CD14-positive monocyte (primary cell): ENCODE measurements around the gene NUDT6. TPM values are rescaled to one million over a fixed set of nuclear protein-coding genes. Genes with fewer than 3 reads are reported as not detected.

Source experiments
- DNase-seq, 3 donors: peaks; one replicate each; pipeline ENCODE4 v3.0.0-alpha.2; 2011 to 2022
- H2AFZ ChIP-seq: 2 replicates; pipeline ENCODE4 v1.6.0; 2012; ENCODE audit warnings: mild to moderate bottlenecking, low read depth, low read length, inconsistent platforms; ENCODE audit not compliant: insufficient read depth, poor library complexity, severe bottlenecking
- H3K27ac ChIP-seq, 2 donors: 1 replicate in 1 of 2; 2 replicates in 1 of 2; pipeline ENCODE4 v1.5.1; 2012 to 2013; ENCODE audit warnings: low read length in 2 of 2, control low read depth in 1 of 2, inconsistent platforms in 1 of 2, low read depth in 1 of 2, mild to moderate bottlenecking in 1 of 2
- H3K27me3 ChIP-seq, 2 donors: one replicate each; pipeline versions ENCODE4 v1.6.0 to v1.6.1; 2011 to 2013; ENCODE audit warnings: low read length in 2 of 2; ENCODE audit not compliant: control insufficient read depth in 2 of 2, insufficient read depth in 2 of 2
- H3K36me3 ChIP-seq, 2 donors: replicated peaks in 1 of 2; 1 replicate in 1 of 2; 2 replicates in 1 of 2; pipeline versions ENCODE4 v1.5.1 to v1.6.1; 2012 to 2013; ENCODE audit warnings: low read length in 2 of 2, control low read depth in 1 of 2, inconsistent platforms in 1 of 2, mild to moderate bottlenecking in 1 of 2; ENCODE audit not compliant: insufficient read depth in 2 of 2, control insufficient read depth in 1 of 2
- H3K4me1 ChIP-seq, 2 donors: 1 replicate in 1 of 2; 2 replicates in 1 of 2; pipeline versions ENCODE4 v1.5.1 to v1.6.1; 2012 to 2013; ENCODE audit warnings: low read length in 2 of 2, control low read depth in 1 of 2, inconsistent platforms in 1 of 2, mild to moderate bottlenecking in 1 of 2, moderate library complexity in 1 of 2; ENCODE audit not compliant: insufficient read depth in 2 of 2, control insufficient read depth in 1 of 2
- H3K4me2 ChIP-seq: replicated peaks from 2 replicates; pipeline ENCODE3; 2012; ENCODE audit warnings: low read length, moderate library complexity, mild to moderate bottlenecking; ENCODE audit not compliant: poor library complexity, severe bottlenecking; ENCODE audit errors: extremely low read depth
- H3K4me3 ChIP-seq, 3 experiments: fragments of 200-600 bp in 1 of 3; sonication (generic) in 1 of 3; replicated peaks in 1 of 3; 1 replicate in 2 of 3; 2 replicates in 1 of 3; pipeline ENCODE4 v1.5.1; 2011 to 2013; ENCODE audit warnings: low read length in 3 of 3, mild to moderate bottlenecking in 3 of 3, control low read depth in 2 of 3, low read depth in 2 of 3, inconsistent platforms in 1 of 3, moderate library complexity in 1 of 3
- H3K79me2 ChIP-seq: 2 replicates; pipeline ENCODE4 v1.6.0; 2012; ENCODE audit warnings: mild to moderate bottlenecking, control low read depth, inconsistent platforms, low read length, moderate library complexity; ENCODE audit not compliant: insufficient read depth
- H3K9ac ChIP-seq: 2 replicates; pipeline ENCODE4 v1.6.0; 2017; ENCODE audit warnings: low read length, mild to moderate bottlenecking; ENCODE audit not compliant: insufficient read depth, poor library complexity, severe bottlenecking
- H3K9me3 ChIP-seq, 2 donors: replicated peaks in 1 of 2; 1 replicate in 1 of 2; 2 replicates in 1 of 2; pipeline versions ENCODE4 v1.5.1 to v1.6.1; 2012 to 2013; ENCODE audit warnings: low read length in 2 of 2, control low read depth in 1 of 2; ENCODE audit not compliant: control insufficient read depth in 1 of 2, insufficient read depth in 1 of 2
- H4K20me1 ChIP-seq: 2 replicates; pipeline ENCODE4 v1.6.0; 2012; ENCODE audit warnings: mild to moderate bottlenecking, low read length, control low read depth, moderate library complexity; ENCODE audit not compliant: insufficient read depth
- H3K27ac Mint-ChIP-seq, 7 donors: one replicate each; pipeline ENCODE4 v1.8.0; 2020; ENCODE audit warnings: mild to moderate bottlenecking in 7 of 7, mixed read lengths in 7 of 7, moderate library complexity in 6 of 7, inconsistent platforms in 2 of 7
- H3K27me3 Mint-ChIP-seq, 3 donors: one replicate each; pipeline ENCODE4 v1.8.0; 2021 to 2022; ENCODE audit warnings: low read depth in 3 of 3, mild to moderate bottlenecking in 3 of 3, mixed read lengths in 3 of 3, moderate library complexity in 3 of 3, inconsistent platforms in 1 of 3
- H3K36me3 Mint-ChIP-seq, 2 donors: one replicate each; pipeline ENCODE4 v1.8.0; 2020; ENCODE audit warnings: mixed read lengths in 2 of 2, inconsistent platforms in 1 of 2, mild to moderate bottlenecking in 1 of 2
- H3K4me1 Mint-ChIP-seq: one replicate; pipeline ENCODE4 v1.8.0; 2020; ENCODE audit warnings: mild to moderate bottlenecking, mixed read lengths
- H3K4me3 Mint-ChIP-seq, 2 donors: one replicate each; pipeline ENCODE4 v1.8.0; 2020; ENCODE audit warnings: mild to moderate bottlenecking in 2 of 2, mixed read lengths in 2 of 2, moderate library complexity in 1 of 2
- H3K9me3 Mint-ChIP-seq, 7 donors: one replicate each; pipeline ENCODE4 v1.8.0; 2020 to 2022; ENCODE audit warnings: mixed read lengths in 7 of 7, mild to moderate bottlenecking in 6 of 7, moderate library complexity in 6 of 7, inconsistent platforms in 2 of 7
- WGBS: methylation state at CpG from one replicate; pipeline ENCODE4 v1.1.5; 2013; ENCODE audit warnings: missing lambda C conversion rate; ENCODE audit not compliant: insufficient coverage; 5-methylcytosine and 5-hydroxymethylcytosine counted together
- intact Hi-C, 2 donors: fragments of 100-400 bp; cut with micrococcal nuclease; formaldehyde crosslinking; loops; one replicate each; pipeline versions ENCODE4 v1.15.0 to v1.15.1; 2023
- polyA plus RNA-seq, 3 donors: library from polyadenylated mRNA; depleted of rRNA in 1 of 3; unstranded in 2 of 3; stranded (reverse) in 1 of 3; fragments of 300-500 nt in 2 of 3; fragments of >200 nt in 1 of 3; fragmentation: Illumina TruSeq in 2 of 3; gene quantifications; 1 replicate in 2 of 3; 2 replicates in 1 of 3; pipeline ENCODE4 v1.2.3, GENCODE V29; 2012 to 2021
- TF ChIP-seq, protein P1 (sequence below): fragments of 200-600 bp; IDR thresholded peaks from one replicate; pipeline ENCODE4 v1.8.0; 2022; ENCODE audit warnings: antibody characterized with exemption, mild to moderate bottlenecking

NUDT6 gene
- polyA plus RNA-seq, 3 donors, result 1.6 to 1.9 (median 1.6) TPM

DNA sequence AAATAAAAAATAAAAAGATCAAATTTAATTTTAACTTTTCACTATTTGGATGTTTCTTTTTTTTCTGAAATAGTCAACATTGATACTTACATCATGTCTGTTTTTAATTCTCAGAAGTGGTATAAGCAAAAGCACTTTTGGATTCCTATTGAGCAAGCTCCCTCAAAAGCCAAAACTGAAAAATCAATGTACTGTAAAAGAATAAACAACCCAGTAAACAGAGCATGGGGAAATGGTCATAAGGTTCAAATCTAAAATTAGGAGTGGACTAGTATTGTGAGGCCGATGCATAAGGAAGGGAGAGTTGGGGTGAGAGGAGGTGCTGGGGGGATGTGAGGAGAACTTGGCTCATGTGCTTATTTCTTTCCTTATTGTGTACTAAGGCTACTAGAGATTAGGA lies 37.9 kb downstream of the NUDT6 start:
- H3K4me3 Mint-ChIP-seq, result no peak overlapping the region
- H3K27ac ChIP-seq, result no peak overlapping the region

DNA sequence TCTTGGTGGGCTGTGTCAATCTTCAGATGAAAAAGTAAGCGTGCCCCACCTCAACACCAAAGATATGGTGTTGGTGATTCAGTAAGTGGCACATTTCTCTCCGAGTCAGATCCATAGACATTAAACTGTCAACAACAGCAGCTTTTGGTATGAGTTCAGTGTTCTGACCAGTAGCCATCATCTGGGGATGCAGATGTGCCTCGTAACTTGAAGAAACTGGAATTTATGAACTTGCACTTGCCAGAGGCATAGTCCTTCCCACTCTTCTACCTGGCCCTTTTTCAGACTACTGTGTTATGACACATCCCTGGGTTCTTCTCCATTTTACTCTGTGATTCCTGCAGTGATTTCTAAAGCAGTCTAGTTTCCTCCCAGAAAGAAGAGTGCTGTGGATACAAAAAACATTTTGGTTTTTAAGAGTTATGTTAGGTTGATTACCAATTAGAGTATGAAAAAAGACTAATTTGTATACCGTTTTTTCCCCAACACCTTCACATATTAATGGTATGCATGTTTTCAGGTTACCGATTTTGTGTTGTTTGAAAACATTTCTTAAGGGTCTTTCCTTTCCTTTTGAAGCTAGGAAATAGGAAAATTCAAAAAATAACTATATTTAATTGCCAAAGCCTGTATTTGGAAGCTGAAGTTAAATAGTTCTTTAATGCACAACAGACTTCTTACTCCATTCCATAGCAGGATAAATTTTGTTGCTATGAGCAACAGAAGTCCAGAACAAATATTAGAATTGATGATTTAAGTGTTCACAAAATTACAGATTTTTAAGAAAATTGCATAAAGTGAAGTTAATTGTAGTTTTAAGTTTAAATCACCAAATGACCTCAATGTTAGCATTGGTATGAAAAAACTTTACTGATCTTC lies 39.3 kb downstream of the NUDT6 start:
- Histone ChIP-seq H4K20me1 (no peaks in the 10 kb centered on the region), H3K4me3 (no peak overlapping the region), H3K4me1 (no peaks in the 10 kb centered on the region), H3K79me2 (no peaks in the 10 kb centered on the region), H3K27me3 (no peaks in the 10 kb centered on the region), H3K9me3 (peaks cover 7 to 9% of the 10 kb centered on the region in 2 donors), H3K9ac (no peak overlapping the region), H3K27ac (no peak overlapping the region), H2AFZ (no peak overlapping the region), H3K36me3 (no peaks in the 10 kb centered on the region), H3K4me2 (no peak overlapping the region)
- Mint-ChIP-seq H3K9me3 (peaks cover 8 to 18% (median 13%) of the 10 kb centered on the region in 7 donors), H3K4me1 (no peaks in the 10 kb centered on the region), H3K27me3 (peaks cover 2 to 4% (median 3%) of the 10 kb centered on the region in 3 donors), H3K4me3 (no peak overlapping the region), H3K27ac (no peak overlapping the region), H3K36me3 (no peaks in the 10 kb centered on the region)
- intact Hi-C loops, result no loop called here
- TF ChIP-seq, protein P1, sequence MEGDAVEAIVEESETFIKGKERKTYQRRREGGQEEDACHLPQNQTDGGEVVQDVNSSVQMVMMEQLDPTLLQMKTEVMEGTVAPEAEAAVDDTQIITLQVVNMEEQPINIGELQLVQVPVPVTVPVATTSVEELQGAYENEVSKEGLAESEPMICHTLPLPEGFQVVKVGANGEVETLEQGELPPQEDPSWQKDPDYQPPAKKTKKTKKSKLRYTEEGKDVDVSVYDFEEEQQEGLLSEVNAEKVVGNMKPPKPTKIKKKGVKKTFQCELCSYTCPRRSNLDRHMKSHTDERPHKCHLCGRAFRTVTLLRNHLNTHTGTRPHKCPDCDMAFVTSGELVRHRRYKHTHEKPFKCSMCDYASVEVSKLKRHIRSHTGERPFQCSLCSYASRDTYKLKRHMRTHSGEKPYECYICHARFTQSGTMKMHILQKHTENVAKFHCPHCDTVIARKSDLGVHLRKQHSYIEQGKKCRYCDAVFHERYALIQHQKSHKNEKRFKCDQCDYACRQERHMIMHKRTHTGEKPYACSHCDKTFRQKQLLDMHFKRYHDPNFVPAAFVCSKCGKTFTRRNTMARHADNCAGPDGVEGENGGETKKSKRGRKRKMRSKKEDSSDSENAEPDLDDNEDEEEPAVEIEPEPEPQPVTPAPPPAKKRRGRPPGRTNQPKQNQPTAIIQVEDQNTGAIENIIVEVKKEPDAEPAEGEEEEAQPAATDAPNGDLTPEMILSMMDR, result no peak
- WGBS, result 100% methylated on average over 1 of the region's 5 CpGs
- no peak for DNase-seq

More for the DNA sequence above, 37.9 kb downstream of the NUDT6 start:
- no peaks in the 10 kb centered on the region for H3K4me1 ChIP-seq
- Mint-ChIP-seq H3K36me3 (no peaks in the 10 kb centered on the region), H3K4me1 (no peaks in the 10 kb centered on the region), H3K27ac (no peak overlapping the region), H3K9me3 (peaks cover 8 to 18% (median 13%) of the 10 kb centered on the region in 7 donors), H3K27me3 (peaks cover 2 to 4% (median 3%) of the 10 kb centered on the region in 3 donors)
- TF ChIP-seq, protein P1, result no peak
- no CpG with 5 or more reads among the region's 1 CpG for WGBS
- H2AFZ ChIP-seq, result no peak overlapping the region
- H3K9ac ChIP-seq, result no peak overlapping the region
- no peaks in the 10 kb centered on the region for H3K36me3 ChIP-seq
- no peaks in the 10 kb centered on the region for H3K27me3 ChIP-seq
- intact Hi-C loops, result no loop called here
- no peaks in the 10 kb centered on the region for H4K20me1 ChIP-seq
- H3K4me2 ChIP-seq, result no peak overlapping the region
- H3K9me3 ChIP-seq, result peaks cover 7 to 9% of the 10 kb centered on the region in 2 donors
- no peak for DNase-seq
- H3K4me3 ChIP-seq, result no peak overlapping the region
- H3K79me2 ChIP-seq, result no peaks in the 10 kb centered on the region
